GM10248 (cell line): ENCODE results near the gene IFT122.

Experiments
- CTCF ChIA-PET: fragments of 300-600 bp; sonication (Branson Sonifier 250); formaldehyde crosslinking; extraction: SDS; loops from one replicate; lab custom pipeline; 2021; ENCODE audit warnings: antibody characterized with exemption; lab: Yijun Ruan, JAX
- POLR2A ChIA-PET: fragments of 350-650 bp; sonication (Branson Sonifier 250); formaldehyde crosslinking; extraction: SDS; loops from one replicate; lab custom pipeline; 2020; ENCODE audit warnings: antibody characterized with exemption; lab: Yijun Ruan, JAX
- DNase-seq: peaks from one replicate; pipeline ENCODE4 v3.0.0; 2012; ENCODE audit errors: extremely low spot score
- TF ChIP-seq, protein P1 (sequence below): IDR thresholded peaks from 2 replicates; pipeline ENCODE4 v1.5.1; 2012; ENCODE audit warnings: mild to moderate bottlenecking, low read depth; ENCODE audit errors: extremely low read depth, missing control alignments, control extremely low read depth

IFT122 gene

DNA sequence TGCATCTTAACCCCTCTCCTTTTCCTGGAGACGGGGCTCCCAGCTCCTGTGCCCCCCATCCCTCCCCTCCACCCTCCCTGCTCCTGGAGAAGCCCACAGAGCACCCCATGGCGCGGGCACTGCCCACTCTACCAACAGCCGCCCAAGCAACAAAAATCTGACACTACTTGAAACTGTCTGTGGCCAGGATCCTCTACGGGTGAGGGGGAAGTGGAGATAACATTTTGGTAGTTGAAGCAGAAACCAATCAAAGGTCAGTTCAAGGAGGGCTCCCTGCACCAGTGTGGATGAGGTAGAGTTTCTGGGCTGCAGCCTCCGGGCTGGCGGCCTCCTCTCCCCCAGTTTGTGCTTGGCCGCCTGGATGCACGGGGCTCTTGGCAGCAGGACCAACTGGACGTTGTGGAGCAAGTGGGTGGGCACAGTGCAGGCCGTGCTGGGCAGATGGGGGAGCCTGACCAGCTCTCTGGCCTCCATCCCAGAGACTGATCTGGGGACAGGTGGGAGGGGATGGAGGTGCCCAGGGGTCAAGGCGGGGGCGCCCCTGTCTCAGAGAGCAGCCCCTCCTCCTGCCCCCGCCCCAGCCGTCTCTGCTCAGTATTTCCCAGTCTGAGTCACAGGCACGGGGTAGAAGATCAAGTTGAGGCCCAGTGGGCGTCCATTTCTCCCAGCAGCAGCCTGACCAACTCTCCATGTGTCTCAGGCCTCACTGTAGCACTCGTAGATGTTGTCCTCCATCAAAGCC, 115.8 kb downstream of the IFT122 start:
- CTCF ChIA-PET: no interaction called here
- no peak for DNase-seq

DNA sequence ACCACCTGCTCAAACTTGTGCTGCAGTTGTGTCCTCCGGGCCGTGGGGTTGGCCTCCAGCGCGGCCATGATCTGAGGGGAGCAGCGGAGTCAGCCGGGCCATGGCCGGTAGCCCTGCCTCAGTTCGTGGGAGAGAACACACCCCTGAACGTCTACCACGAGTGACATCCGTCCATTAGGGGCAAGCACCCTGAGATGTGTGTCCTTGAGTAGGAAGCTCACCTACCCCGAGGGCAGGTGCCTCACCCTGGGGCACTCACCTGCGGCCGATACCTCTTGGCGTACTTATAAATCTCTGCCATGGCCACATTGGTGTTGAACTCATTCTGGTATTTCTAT, 116.3 kb downstream of the IFT122 start:
- ChIA-PET CTCF (no interaction called here), POLR2A (no interaction called here)
- no peak for DNase-seq
- TF ChIP-seq, protein P1, sequence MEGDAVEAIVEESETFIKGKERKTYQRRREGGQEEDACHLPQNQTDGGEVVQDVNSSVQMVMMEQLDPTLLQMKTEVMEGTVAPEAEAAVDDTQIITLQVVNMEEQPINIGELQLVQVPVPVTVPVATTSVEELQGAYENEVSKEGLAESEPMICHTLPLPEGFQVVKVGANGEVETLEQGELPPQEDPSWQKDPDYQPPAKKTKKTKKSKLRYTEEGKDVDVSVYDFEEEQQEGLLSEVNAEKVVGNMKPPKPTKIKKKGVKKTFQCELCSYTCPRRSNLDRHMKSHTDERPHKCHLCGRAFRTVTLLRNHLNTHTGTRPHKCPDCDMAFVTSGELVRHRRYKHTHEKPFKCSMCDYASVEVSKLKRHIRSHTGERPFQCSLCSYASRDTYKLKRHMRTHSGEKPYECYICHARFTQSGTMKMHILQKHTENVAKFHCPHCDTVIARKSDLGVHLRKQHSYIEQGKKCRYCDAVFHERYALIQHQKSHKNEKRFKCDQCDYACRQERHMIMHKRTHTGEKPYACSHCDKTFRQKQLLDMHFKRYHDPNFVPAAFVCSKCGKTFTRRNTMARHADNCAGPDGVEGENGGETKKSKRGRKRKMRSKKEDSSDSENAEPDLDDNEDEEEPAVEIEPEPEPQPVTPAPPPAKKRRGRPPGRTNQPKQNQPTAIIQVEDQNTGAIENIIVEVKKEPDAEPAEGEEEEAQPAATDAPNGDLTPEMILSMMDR: no peak

More for the DNA sequence above, 115.8 kb downstream of the IFT122 start:
- TF ChIP-seq, protein P1: no peak
- POLR2A ChIA-PET: no interaction called here

DNA sequence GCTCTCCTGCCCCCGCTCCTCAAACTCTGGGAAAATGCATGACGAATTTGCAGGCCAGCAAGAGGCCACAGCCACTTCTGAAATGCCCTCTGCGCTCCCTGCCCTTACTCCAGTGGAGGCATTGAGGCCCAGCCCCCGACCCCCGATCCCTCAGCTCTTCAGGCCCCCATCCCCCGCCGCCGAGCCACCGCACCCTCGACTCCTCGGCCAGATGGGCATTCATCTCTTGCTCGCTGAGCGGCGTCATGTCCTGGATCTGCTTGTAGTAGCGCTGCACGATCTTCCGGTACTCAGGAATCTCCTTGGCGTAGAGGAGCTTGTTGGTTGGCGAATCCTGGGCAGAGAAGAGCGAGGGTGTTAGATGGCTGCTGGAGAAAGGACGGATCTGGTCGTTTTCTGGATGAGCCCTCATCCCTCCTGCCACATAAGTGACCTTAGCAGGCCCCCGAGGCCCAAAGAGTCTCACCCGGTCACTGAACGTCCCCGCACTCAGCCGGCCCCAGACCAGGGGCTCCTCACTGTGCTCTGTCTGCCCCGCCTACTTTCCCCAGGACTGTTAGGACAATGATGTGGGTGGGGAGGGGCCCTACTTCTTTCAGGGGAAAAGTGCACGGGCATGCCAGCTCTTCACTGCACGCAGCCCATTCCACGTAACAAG, 117.0 kb downstream of the IFT122 start:
- DNase-seq: no peak
- TF ChIP-seq, protein P1: no peak
- POLR2A ChIA-PET: no interaction called here
- CTCF ChIA-PET: no interaction called here

DNA sequence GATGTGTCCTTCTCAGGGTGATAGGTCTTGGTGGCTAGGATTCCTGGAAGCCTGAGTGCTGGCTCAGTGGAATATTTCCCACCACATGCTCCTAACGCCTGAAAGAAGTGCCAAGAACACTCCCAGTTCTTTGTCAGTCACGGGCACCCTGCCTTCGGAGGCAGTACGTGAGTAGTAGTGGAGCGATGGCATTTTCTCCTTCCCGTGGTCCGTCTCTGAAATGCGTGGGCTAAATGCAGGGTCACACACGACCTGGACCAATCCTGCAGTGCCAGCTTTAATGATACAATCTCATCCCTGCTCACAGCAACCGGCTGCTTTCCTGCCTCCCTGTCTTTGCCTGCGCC, 117.5 kb downstream of the IFT122 start:
- ChIA-PET POLR2A (no interaction called here), CTCF (no interaction called here)
- no peak for DNase-seq
- TF ChIP-seq, protein P1: no peak

DNA sequence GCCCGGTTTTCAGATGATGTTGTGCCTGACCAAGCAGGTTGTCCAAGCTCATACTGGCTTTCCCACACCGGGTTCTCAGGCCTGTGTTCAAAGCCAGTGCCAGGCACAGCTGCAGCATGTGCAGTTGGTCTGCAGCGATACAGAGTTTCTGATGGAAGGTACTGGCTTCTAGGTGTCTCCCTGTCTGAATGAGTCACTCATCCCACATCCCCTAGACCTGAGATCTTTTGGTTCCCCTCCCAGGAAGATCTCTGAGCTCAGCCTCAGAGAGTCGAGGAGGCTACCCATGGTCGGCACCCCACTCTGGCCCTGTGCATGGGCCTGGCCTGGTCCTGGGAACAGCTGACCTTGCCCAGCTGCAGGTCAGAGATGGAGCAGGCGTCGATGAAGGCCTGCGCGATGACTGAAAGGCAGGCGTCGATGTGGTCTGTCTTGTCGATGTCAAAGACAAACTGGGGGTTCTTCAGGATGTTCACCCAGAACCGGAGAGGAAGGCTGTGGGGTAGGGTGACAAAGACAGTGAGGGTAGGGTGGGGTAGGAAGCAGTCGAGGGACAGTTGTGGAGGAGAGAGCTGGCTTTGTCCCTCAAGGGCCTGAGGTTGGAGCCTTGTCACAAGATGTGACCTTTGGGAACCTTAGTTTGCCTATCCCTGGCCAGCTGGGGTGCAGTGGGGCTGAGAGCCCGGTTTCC, 118.2 kb downstream of the IFT122 start:
- TF ChIP-seq, protein P1: no peak
- ChIA-PET CTCF (interaction anchor here (1.6 kb wide), 1 partner anchor 9 kb away, joined by 3 read pairs; no protein-coding TSS in a partner anchor), POLR2A (no interaction called here)
- no peak for DNase-seq

DNA sequence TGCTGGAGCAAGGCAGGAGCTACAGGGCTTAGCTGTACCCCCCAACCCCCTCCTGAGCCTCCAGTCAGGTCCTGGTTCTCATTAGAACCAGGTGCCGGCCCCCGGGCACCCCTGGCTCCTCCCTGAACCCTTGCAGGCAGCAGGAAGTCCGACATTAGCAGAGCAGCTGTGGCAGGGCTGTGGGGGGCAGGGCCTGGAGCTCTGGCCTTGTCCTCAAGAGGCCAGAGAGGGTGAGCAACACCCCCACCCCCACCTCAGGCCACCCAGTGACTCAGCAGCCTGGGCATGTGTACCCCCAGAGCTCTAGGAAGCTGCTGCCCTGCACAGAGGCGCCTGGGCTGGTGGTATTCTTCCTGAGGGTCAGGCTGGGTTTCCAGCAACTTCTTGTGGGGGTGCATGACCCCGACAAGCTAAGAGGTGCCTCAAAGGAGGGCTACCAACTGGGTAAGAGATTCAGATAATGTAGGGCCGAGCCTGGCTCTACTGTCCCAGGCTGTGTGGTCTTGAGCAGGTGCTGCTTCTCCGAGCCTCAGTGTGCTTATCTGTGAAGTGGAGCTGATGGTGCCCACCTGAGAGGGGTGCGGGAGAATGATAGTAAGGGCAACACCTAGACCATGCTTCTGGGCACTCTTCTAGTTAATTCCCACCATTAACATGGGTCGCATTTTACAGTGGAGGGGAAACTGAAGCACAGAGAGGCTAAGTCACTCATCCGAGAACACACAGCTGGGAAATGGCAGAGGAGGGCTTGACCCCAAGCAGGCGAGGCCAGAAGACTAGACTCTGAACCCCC, 118.9 kb downstream of the IFT122 start:
- TF ChIP-seq, protein P1: no peak
- CTCF ChIA-PET: interaction anchor here (1.6 kb wide), 1 partner anchor 8 kb away, joined by 3 read pairs; no protein-coding TSS in a partner anchor
- POLR2A ChIA-PET: no interaction called here

More for the DNA sequence above, 118.9 kb downstream of the IFT122 start:
- DNase-seq: no peak
